Posterior vena cava (tissue), 2 donors: ENCODE measurements around the gene COBLL1. TPM values are rescaled to one million over a fixed set of nuclear protein-coding genes. Genes with fewer than 3 reads are reported as not detected.

ENCODE experiments used
- DNase-seq: peaks from one replicate; pipeline ENCODE4 v3.0.0-alpha.2; 2020; ENCODE audit warnings: low spot score
- intact Hi-C, 2 donors: fragments of 100-400 bp; cut with DNase I; formaldehyde crosslinking; loops; one replicate each; pipeline versions ENCODE4 v1.14.1 to v1.14.2; 2022 to 2023
- long read RNA-seq, 2 donors: library from polyadenylated mRNA; unstranded; transcript quantifications; one replicate each; pipeline ENCODE4 v2.0.0, GENCODE V29; 2020 to 2021
- total RNA-seq, 2 donors: library from RNA; stranded (reverse); fragmentation: NEBNext Ultra II Directional; extraction: Animal tissue kit (Norgen Biotek cat#: 25700); gene quantifications; one replicate each; pipeline ENCODE4 v1.2.1, GENCODE V29; 2021
- donor health status: DM: yes; HTN: yes; CAD: no.
- donor health status: DM: yes; HTN: yes; CAD: no.

Gene COBLL1, protein sequence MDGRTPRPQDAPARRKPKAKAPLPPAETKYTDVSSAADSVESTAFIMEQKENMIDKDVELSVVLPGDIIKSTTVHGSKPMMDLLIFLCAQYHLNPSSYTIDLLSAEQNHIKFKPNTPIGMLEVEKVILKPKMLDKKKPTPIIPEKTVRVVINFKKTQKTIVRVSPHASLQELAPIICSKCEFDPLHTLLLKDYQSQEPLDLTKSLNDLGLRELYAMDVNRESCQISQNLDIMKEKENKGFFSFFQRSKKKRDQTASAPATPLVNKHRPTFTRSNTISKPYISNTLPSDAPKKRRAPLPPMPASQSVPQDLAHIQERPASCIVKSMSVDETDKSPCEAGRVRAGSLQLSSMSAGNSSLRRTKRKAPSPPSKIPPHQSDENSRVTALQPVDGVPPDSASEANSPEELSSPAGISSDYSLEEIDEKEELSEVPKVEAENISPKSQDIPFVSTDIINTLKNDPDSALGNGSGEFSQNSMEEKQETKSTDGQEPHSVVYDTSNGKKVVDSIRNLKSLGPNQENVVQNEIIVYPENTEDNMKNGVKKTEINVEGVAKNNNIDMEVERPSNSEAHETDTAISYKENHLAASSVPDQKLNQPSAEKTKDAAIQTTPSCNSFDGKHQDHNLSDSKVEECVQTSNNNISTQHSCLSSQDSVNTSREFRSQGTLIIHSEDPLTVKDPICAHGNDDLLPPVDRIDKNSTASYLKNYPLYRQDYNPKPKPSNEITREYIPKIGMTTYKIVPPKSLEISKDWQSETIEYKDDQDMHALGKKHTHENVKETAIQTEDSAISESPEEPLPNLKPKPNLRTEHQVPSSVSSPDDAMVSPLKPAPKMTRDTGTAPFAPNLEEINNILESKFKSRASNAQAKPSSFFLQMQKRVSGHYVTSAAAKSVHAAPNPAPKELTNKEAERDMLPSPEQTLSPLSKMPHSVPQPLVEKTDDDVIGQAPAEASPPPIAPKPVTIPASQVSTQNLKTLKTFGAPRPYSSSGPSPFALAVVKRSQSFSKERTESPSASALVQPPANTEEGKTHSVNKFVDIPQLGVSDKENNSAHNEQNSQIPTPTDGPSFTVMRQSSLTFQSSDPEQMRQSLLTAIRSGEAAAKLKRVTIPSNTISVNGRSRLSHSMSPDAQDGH
- 10 to 100 TPM; 76.9 to 92.6 TPM for total RNA-seq
- long read RNA-seq, donor 1, full-length matches to known transcripts, result 11 of 25 reads
- long read RNA-seq, donor 1, partial matches to known transcripts, result 4 of 25 reads
- long read RNA-seq, donor 1, other reads (novel, unspliced or antisense), result 10 of 25 reads
- long read RNA-seq, donor 2, full-length matches to known transcripts, result 9 of 37 reads
- long read RNA-seq, donor 2, partial matches to known transcripts, result 8 of 37 reads
- long read RNA-seq, donor 2, other reads (novel, unspliced or antisense), result 20 of 37 reads

GRCh38 chr2:164841719-164842623 lies at the start of gene COBLL1:
Gene COBLL1 (minus strand): TSS chr2:164841823. CDS start chr2:164841196, 627 bp downstream.
- intact Hi-C loops, result loop anchor here in 1 of 2 donors (5.0 kb wide), 1 partner anchor 105 kb away; no protein-coding TSS in a partner anchor

GRCh38 chr2:164890544-164890943 lies 48.9 kb upstream of the COBLL1 start:
- intact Hi-C loops, result no loop called here
- no peak for DNase-seq

More at GRCh38 chr2:164841719-164842623, at the start of gene COBLL1:
- DNase-seq, result peak; percentile 93

GRCh38 chr2:164888592-164888991 lies 47.0 kb upstream of the COBLL1 start:
- DNase-seq, result no peak
- intact Hi-C loops, result no loop called here

DNA sequence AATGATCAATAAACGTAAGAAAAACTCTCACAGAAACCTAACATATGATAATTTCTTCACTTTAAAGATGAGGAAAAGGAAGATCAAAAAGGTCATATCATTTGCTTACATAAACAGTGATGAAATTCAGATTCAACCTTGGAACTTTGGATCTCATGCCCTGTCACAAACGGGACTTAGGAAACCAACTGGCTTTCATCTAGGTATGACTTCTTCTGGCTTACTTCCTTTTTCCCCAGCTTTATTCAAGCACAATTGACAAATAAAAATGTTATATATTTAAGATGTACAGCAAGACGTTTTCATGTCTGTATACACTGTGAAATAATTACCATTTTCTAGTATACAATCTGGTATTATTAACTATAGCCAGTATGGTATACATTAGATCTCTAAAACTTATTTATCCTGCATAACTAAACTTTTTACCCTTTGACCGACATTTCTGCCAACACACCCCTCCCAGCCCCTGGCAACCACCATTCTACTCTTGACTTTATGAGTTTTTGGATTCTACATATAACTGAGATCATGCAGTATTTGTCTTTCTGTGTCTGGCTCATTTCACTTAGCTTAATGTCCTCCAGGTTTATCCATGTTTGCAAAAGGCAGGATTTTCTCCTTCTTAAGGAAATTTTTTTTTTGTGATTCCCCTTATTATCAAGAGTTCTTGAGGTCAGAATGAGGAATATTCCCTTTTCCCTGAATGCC lies 46.0 kb upstream of the COBLL1 start:
- intact Hi-C loops, result no loop called here

GRCh38 chr2:164882276-164882675 lies 40.7 kb upstream of the COBLL1 start:
- intact Hi-C loops, result no loop called here

More for the DNA sequence above, 46.0 kb upstream of the COBLL1 start:
- no peak for DNase-seq

DNA sequence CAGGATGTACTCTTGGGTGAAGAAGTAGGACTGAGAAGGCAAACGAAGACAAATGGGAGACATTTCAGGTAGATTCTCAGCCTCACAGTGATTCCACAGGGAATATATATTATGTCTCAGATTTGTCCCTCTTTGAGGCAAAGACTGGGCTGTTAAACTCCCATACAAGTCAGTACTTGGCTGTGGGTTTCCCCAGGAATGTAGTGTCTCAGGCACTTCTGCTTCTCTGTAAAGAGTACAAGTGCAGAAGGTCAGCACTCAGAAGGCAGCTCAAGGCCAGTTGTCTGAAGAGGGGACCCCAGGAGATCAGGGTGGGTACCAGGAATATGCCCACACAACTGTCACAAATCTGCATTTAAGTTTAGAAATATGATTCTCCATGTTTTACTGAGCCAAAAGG lies 39.9 kb upstream of the COBLL1 start:
- no peak for DNase-seq
- intact Hi-C loops, result no loop called here

More at GRCh38 chr2:164882276-164882675, 40.7 kb upstream of the COBLL1 start:
- DNase-seq, result no peak

DNA sequence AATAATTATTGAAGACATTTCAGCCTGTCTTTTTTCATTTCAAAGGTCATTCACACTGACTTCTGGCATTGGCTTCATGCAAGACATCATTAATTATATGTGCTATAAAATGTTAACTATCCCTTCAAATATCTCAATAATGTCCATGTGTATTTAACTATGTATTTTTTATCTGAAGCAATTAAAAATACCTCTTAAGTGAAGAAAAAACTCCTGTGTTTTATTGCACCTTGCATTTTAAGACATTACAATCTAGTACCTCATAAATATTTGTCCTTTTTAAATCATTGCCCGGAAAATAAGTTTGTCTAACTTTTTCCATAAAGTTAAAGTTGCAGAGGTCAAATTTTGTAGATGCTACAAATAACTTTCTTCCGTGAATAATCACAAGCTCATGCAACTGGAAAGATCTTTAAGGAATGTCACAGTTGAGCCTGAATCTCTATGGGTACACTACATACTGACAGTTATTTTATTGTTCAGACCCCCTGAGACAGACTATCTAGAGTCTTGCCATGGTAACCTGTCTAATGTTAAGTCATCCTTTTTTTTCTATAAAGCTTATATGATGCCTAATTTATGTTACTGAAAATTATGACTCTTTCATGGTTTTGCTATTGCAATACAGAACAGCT lies 38.4 kb upstream of the COBLL1 start:
- intact Hi-C loops, result no loop called here
- DNase-seq, result no peak

DNA sequence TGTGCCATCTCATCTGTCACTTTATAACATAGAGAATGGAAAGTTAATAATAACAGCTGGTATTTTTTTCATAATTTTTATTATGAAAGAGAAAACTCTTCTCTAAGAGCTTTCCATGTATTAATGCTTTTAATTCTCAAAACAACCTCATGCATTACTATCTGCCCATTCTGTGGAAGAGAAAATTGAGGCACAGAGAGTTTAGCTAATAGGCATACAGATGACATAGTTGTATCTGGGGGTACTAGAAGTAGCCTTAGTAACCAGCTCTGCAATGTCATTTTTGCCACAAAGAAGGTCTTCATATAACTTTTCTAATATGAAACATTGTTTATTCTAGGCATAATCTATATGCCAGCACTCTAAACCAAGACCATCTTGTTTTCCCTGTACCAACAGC lies 36.3 kb upstream of the COBLL1 start:
- no peak for DNase-seq
- intact Hi-C loops, result no loop called here

GRCh38 chr2:164877169-164877568 lies 35.5 kb upstream of the COBLL1 start:
- intact Hi-C loops, result no loop called here

DNA sequence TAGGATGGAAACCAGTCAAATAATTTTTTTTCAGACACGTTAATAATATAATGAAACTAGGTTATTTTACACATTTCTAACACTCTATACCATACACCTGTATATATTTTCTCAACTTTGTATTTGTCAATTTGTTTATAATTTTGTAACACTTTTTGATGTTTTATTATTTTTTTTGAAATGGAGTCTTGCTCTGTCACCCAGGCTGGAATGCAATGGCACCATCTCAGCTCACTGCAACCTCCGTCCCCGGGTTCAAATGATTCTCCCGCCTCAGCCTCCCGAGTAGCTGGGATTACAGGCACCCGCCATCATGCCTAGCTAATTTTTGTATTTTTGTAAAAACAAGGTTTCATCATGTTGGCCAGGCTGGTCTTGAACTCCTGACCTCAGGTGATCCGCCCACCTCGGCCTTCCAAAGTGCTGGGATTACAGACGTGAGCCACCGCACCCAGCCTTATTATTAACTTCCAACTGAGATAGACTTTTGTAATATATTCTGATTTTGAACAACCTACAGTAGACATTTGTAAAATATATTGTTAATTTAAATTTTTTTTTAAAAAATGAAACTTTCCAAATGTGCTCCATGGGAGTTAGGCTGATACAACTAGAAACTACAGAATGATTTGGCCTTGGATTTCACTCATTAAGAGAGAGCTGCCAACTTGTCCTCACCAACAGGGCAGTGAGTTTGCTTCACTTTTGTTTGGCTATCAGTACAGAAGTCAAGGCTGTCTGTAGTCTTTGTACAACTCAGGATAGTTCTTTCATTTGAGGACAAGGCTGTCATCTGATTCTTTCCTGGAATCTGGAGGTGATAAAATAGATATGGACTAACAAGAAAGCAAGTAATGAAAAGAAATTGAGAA lies 33.9 kb upstream of the COBLL1 start:
- no peak for DNase-seq
- intact Hi-C loops, result no loop called here

More at GRCh38 chr2:164877169-164877568, 35.5 kb upstream of the COBLL1 start:
- DNase-seq, result no peak

- intact Hi-C loops, result no loop called here
- no peak for DNase-seq
Measured at GRCh38 chr2:164873210-164873908, 31.7 kb upstream of the COBLL1 start.

GRCh38 chr2:164871404-164871803 lies 29.8 kb upstream of the COBLL1 start:
- DNase-seq, result no peak
- intact Hi-C loops, result no loop called here

GRCh38 chr2:164869420-164869772 lies 27.8 kb upstream of the COBLL1 start:
- no peak for DNase-seq
- intact Hi-C loops, result no loop called here

GRCh38 chr2:164868563-164869419 lies 27.2 kb upstream of the COBLL1 start:
- no peak for DNase-seq
- intact Hi-C loops, result no loop called here
